SK-N-SH treated with all-trans-retinoic acid at 6 μM for 48 hours (cell line): ENCODE measurements around the gene RASGEF1C.

Source experiments
- ATAC-seq: fragments of 200-7000 bp; cut with Tn5 transposase; 3 replicates; pipeline ENCODE4 v1.9.1; 2020; ENCODE audit warnings: mild to moderate bottlenecking, moderate library complexity
- ARNTL ChIP-seq: fragments of 450-650 bp; formaldehyde crosslinking; IDR thresholded peaks from 2 replicates; pipeline ENCODE4 v1.5.0; 2020; ENCODE audit warnings: low read depth, mild to moderate bottlenecking, moderate library complexity, borderline replicate concordance
- BACH2 ChIP-seq: fragments of 250-450 bp; sonication (Bioruptor Pico); IDR thresholded peaks from 2 replicates; pipeline ENCODE4 v1.9.0; 2021; ENCODE audit warnings: mild to moderate bottlenecking, borderline replicate concordance
- CREB5 ChIP-seq: fragments of 250-450 bp; sonication (Bioruptor Pico); IDR thresholded peaks from 2 replicates; pipeline ENCODE4 v1.5.1; 2020; ENCODE audit warnings: low read depth, mild to moderate bottlenecking, moderate library complexity
- CSRNP3 ChIP-seq: fragments of 250-450 bp; sonication (Bioruptor Pico); IDR thresholded peaks from 2 replicates; pipeline ENCODE4 v1.5.1; 2021; ENCODE audit warnings: mild to moderate bottlenecking, moderate library complexity
- ESRRG ChIP-seq: fragments of 250-450 bp; sonication (Bioruptor Pico); IDR thresholded peaks from 2 replicates; pipeline ENCODE4 v1.6.1; 2021; ENCODE audit warnings: mild to moderate bottlenecking
- GLIS3 ChIP-seq: fragments of 250-450 bp; sonication (Bioruptor Pico); IDR thresholded peaks from 2 replicates; pipeline ENCODE4 v1.5.0; 2020; ENCODE audit warnings: mild to moderate bottlenecking, moderate library complexity
- ISL1 ChIP-seq: fragments of 250-450 bp; sonication (Bioruptor Pico); IDR thresholded peaks from 2 replicates; pipeline ENCODE4 v2.1.2; 2022; ENCODE audit warnings: mild to moderate bottlenecking, moderate library complexity
- OSR1 ChIP-seq: fragments of 250-450 bp; sonication (Bioruptor Pico); IDR thresholded peaks from 2 replicates; pipeline ENCODE4 v1.8.0; 2022; ENCODE audit warnings: moderate library complexity, mild to moderate bottlenecking, inconsistent platforms
- POU6F1 ChIP-seq: fragments of 250-450 bp; sonication (Bioruptor Pico); IDR thresholded peaks from 2 replicates; pipeline ENCODE4 v1.8.0; 2021; ENCODE audit warnings: low read depth, mild to moderate bottlenecking, moderate library complexity, borderline replicate concordance
- PPARA ChIP-seq: fragments of 250-450 bp; sonication (Bioruptor Pico); IDR thresholded peaks from 2 replicates; pipeline ENCODE4 v1.5.0; 2020; ENCODE audit warnings: mild to moderate bottlenecking, borderline replicate concordance
- RARB ChIP-seq: fragments of 250-450 bp; sonication (Bioruptor Pico); IDR thresholded peaks from 2 replicates; pipeline ENCODE4 v1.8.0; 2021; ENCODE audit warnings: mild to moderate bottlenecking, moderate library complexity
- SNAI2 ChIP-seq: fragments of 250-450 bp; sonication (Bioruptor Pico); IDR thresholded peaks from 2 replicates; pipeline ENCODE4 v1.5.0; 2020; ENCODE audit warnings: mild to moderate bottlenecking, moderate library complexity
- TCF4 ChIP-seq: fragments of 250-450 bp; sonication (Bioruptor Pico); IDR thresholded peaks from 2 replicates; pipeline ENCODE4 v1.8.0; 2021; ENCODE audit warnings: mild to moderate bottlenecking, moderate library complexity, borderline replicate concordance
- TOX ChIP-seq: fragments of 250-450 bp; sonication (Bioruptor Pico); IDR thresholded peaks from 2 replicates; pipeline ENCODE4 v1.8.0; 2021; ENCODE audit warnings: mild to moderate bottlenecking, moderate library complexity, borderline replicate concordance
- TSHZ2 ChIP-seq: fragments of 250-450 bp; sonication (Bioruptor Pico); IDR thresholded peaks from 2 replicates; pipeline ENCODE4 v1.5.0; 2020; ENCODE audit warnings: mild to moderate bottlenecking, moderate library complexity
- ZC3H10 ChIP-seq: fragments of 250-450 bp; sonication (Bioruptor Pico); IDR thresholded peaks from 2 replicates; pipeline ENCODE4 v1.5.1; 2021; ENCODE audit warnings: mild to moderate bottlenecking, moderate library complexity
- ZFP3 ChIP-seq: fragments of 250-450 bp; sonication (Bioruptor Pico); IDR thresholded peaks from 2 replicates; pipeline ENCODE4 v1.5.0; 2020; ENCODE audit warnings: mild to moderate bottlenecking, moderate library complexity
- ZFP30 ChIP-seq: fragments of 450-650 bp; formaldehyde crosslinking; IDR thresholded peaks from 2 replicates; pipeline ENCODE4 v1.5.0; 2022; ENCODE audit warnings: mild to moderate bottlenecking, moderate library complexity
- ZNF70 ChIP-seq: fragments of 450-650 bp; formaldehyde crosslinking; IDR thresholded peaks from 2 replicates; pipeline ENCODE4 v1.5.0; 2020; ENCODE audit warnings: mild to moderate bottlenecking, moderate library complexity
- ZNF8 ChIP-seq: fragments of 450-650 bp; formaldehyde crosslinking; IDR thresholded peaks from 2 replicates; pipeline ENCODE4 v1.5.0; 2020; ENCODE audit warnings: mild to moderate bottlenecking, moderate library complexity

Gene RASGEF1C

GRCh38 chr5:180078348-180078747, 130.7 kb downstream of the RASGEF1C start:
- ATAC-seq, result no peak

GRCh38 chr5:180077594-180078284, 131.3 kb downstream of the RASGEF1C start:
- TF ChIP-seq CSRNP3 (CRISPR knock-in tag), result no peak
- TF ChIP-seq CREB5 (CRISPR knock-in tag), result no peak
- no peak for TF ChIP-seq PPARA (CRISPR knock-in tag)
- no peak for TF ChIP-seq ZFP3 (CRISPR knock-in tag)

More at GRCh38 chr5:180078348-180078747, 130.7 kb downstream of the RASGEF1C start:
- TF ChIP-seq POU6F1 (CRISPR knock-in tag) (no peak), ZNF70 (CRISPR knock-in tag) (no peak)
- TF ChIP-seq, all 23 proteins: peak for 0

GRCh38 chr5:180075703-180076102, 133.3 kb downstream of the RASGEF1C start:
- no peak for TF ChIP-seq ZNF70 (CRISPR knock-in tag)
- no peak for TF ChIP-seq BACH2 (CRISPR knock-in tag)
- TF ChIP-seq TCF4 (CRISPR knock-in tag), result no peak
- no peak for TF ChIP-seq OSR1
- TF ChIP-seq TOX (CRISPR knock-in tag), result no peak
- no peak for TF ChIP-seq ISL1 (CRISPR knock-in tag)
- no peak for TF ChIP-seq TSHZ2 (CRISPR knock-in tag)
- TF ChIP-seq ARNTL (CRISPR knock-in tag), result no peak
- no peak for TF ChIP-seq ZFP3 (CRISPR knock-in tag)
- no peak for TF ChIP-seq PPARA (CRISPR knock-in tag)
- no peak for TF ChIP-seq ZC3H10
- no peak for TF ChIP-seq POU6F1 (CRISPR knock-in tag)
- no peak for ATAC-seq

More at GRCh38 chr5:180077594-180078284, 131.3 kb downstream of the RASGEF1C start:
- ATAC-seq, result no peak

GRCh38 chr5:180074462-180074861, 134.5 kb downstream of the RASGEF1C start:
- ATAC-seq, result no peak
- TF ChIP-seq GLIS3 (no peak), RARB (CRISPR knock-in tag) (no peak), PPARA (CRISPR knock-in tag) (no peak), TSHZ2 (CRISPR knock-in tag) (no peak), SNAI2 (no peak), TOX (CRISPR knock-in tag) (no peak), ZNF8 (CRISPR knock-in tag) (no peak), POU6F1 (CRISPR knock-in tag) (no peak), ESRRG (CRISPR knock-in tag) (no peak), ISL1 (CRISPR knock-in tag) (no peak), ZFP30 (no peak)
